ENCODE results near the gene CD22.

- TF ChIP-seq POLR2A (IDR thresholded peaks at IDR 0.05), result no peak
- TF ChIP-seq CTCF (IDR thresholded peaks at IDR 0.05), result no peak
These were observed 43.9 kb upstream of the CD22 start for GRCh38 chr19:35285095-35285449.
